ENCODE results near the gene GEN1. TPM values are rescaled to one million over a fixed set of nuclear protein-coding genes. Genes with fewer than 3 reads are reported as not detected.

The GEN1 gene
- total and polyA plus RNA-seq, 2 of the 4 experiments (the other 2 are of a cell fraction): 7.9 to 8.3 TPM

DNA sequence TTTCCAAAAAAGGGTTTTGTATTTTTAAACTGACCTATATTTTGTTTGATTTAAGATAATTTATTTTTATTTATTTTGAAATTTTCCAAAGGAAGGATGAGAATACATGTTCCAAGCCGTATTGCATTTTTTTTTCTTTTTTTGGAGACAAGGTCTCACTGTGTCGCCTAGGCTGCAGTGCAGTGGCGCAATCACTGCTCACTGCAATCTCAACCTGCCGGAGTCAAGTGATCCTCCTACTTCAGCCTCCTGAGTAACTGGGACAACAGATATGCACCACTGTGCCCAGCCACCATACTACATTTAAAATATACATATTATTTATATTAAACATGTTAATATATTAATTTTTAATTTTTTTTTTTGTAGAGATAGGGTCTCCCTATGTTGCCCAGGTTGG lies 15.0 kb downstream of the GEN1 start:
- DNase-seq (no peak), ATAC-seq (ENCODE audit: low read depth) (no peak)
- no peak overlapping the region for H2AK9ac ChIP-seq (replicated peaks; ENCODE audit: low read depth, low read length, poor library complexity)
- H3K4me2 ChIP-seq (ENCODE audit: low read depth, low read length): no peak overlapping the region
- H3K9me1 ChIP-seq (ENCODE audit: insufficient read depth, low read length): no peaks in the 10 kb centered on the region; the same call in 1 of the 2 replicates
- no peak overlapping the region for H3K14ac ChIP-seq (replicated peaks; ENCODE audit: low read depth, low read length)
- no peak overlapping the region for H3K23ac ChIP-seq (ENCODE audit: low read depth, low read length)
- H3K27ac ChIP-seq (ENCODE audit: insufficient read depth, low read length): no peak overlapping the region
- TF ChIP-seq, protein P1, sequence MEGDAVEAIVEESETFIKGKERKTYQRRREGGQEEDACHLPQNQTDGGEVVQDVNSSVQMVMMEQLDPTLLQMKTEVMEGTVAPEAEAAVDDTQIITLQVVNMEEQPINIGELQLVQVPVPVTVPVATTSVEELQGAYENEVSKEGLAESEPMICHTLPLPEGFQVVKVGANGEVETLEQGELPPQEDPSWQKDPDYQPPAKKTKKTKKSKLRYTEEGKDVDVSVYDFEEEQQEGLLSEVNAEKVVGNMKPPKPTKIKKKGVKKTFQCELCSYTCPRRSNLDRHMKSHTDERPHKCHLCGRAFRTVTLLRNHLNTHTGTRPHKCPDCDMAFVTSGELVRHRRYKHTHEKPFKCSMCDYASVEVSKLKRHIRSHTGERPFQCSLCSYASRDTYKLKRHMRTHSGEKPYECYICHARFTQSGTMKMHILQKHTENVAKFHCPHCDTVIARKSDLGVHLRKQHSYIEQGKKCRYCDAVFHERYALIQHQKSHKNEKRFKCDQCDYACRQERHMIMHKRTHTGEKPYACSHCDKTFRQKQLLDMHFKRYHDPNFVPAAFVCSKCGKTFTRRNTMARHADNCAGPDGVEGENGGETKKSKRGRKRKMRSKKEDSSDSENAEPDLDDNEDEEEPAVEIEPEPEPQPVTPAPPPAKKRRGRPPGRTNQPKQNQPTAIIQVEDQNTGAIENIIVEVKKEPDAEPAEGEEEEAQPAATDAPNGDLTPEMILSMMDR (conservative IDR thresholded peaks at IDR 0.05; ENCODE audit: low read depth, low read length): no peak
- TF ChIP-seq POLR2A (IDR thresholded peaks at IDR 0.05; ENCODE audit: low read depth, low read length): no peak
- TF ChIP-seq RCOR1 (IDR thresholded peaks at IDR 0.05; ENCODE audit: insufficient replicate concordance, low read length): no peak
- no peak for TF ChIP-seq MAZ (IDR thresholded peaks at IDR 0.05; ENCODE audit: borderline replicate concordance, low read depth, low read length)
- TF ChIP-seq MXI1 (IDR thresholded peaks at IDR 0.05; ENCODE audit: borderline replicate concordance, low read depth, low read length): no peak
- no peak for TF ChIP-seq BHLHE40 (IDR thresholded peaks at IDR 0.05; ENCODE audit: low read depth, low read length)
- no peak for TF ChIP-seq FOS (IDR thresholded peaks at IDR 0.05; ENCODE audit: low read depth, low read length)
- TF ChIP-seq CEBPB (IDR thresholded peaks at IDR 0.05; ENCODE audit: low read depth, low read length): no peak
- TF ChIP-seq MAFK (IDR thresholded peaks at IDR 0.05; ENCODE audit: low read depth, low read length): no peak
- no peak overlapping the region for H2BK15ac ChIP-seq (ENCODE audit: low read depth, low read length)
- H3K4me3 ChIP-seq (ENCODE audit: insufficient read depth, low read depth, low read length): no peak overlapping the region
- CTCF ChIA-PET: no interaction called here
- H2BK20ac ChIP-seq (ENCODE audit: low read depth, low read length): no peak overlapping the region
- no peak overlapping the region for H2BK5ac ChIP-seq (ENCODE audit: low read depth, low read length, poor library complexity, severe bottlenecking)
- no peak overlapping the region for H2BK120ac ChIP-seq (ENCODE audit: low read depth, low read length)
- no peaks in the 10 kb centered on the region for H3K4me1 ChIP-seq (ENCODE audit: control insufficient read depth, insufficient read depth, low read length)
- no peaks in the 10 kb centered on the region for H3K9me3 ChIP-seq (ENCODE audit: control insufficient read depth, insufficient read depth, low read length)
- dilution Hi-C loops (cut with HindIII; ENCODE audit: low sequenced_read_pairs, unreplicated experiment) (no loop called here), in situ Hi-C loops (cut with MboI; ENCODE audit: low sequenced_read_pairs) (no loop called here), intact Hi-C loops (cut with micrococcal nuclease) (no loop called here)
- H4K5ac ChIP-seq (ENCODE audit: low read depth, low read length): no peak overlapping the region
- no peaks in the 10 kb centered on the region for H3K27me3 ChIP-seq (ENCODE audit: control insufficient read depth, insufficient read depth, low read length)
- H4K20me1 ChIP-seq (ENCODE audit: insufficient read depth, low read length): no peaks in the 10 kb centered on the region
- no peak overlapping the region for H3K18ac ChIP-seq (ENCODE audit: low read depth, low read length)
- H3K56ac ChIP-seq (ENCODE audit: extremely low read depth, insufficient read depth, low read length): no peak overlapping the region
- no peak overlapping the region for H4K91ac ChIP-seq (ENCODE audit: insufficient read depth, low read depth, low read length)
- H2AK5ac ChIP-seq (ENCODE audit: low read depth, low read length): no peak overlapping the region
- no peak overlapping the region for H2AFZ ChIP-seq (replicated peaks; ENCODE audit: low read length, poor library complexity)
- no peak overlapping the region for H3K9ac ChIP-seq (ENCODE audit: low read depth, low read length)
- POLR2A ChIA-PET (ENCODE audit: unreplicated experiment): no interaction called here
- H3K79me1 ChIP-seq (ENCODE audit: low read depth in 1 of 2, low read length in 2 of 2): peaks cover 0 to 6% of the 10 kb centered on the region in 2 experiments; a peak in 2 of 4 replicates
- BruUV-seq (replicated peaks): no TSS peak
- no peak overlapping the region for H3K4ac ChIP-seq (ENCODE audit: low read depth, low read length)
- H4K8ac ChIP-seq (ENCODE audit: low read depth in 2 of 2, low read length in 2 of 2): no peak overlapping the region
- WGBS, 2 experiments (ENCODE audit: extremely low coverage in 2 of 2, insufficient read length in 1 of 2): no CpG with 5 or more reads among the region's 4 CpGs
- H3K36me3 ChIP-seq (ENCODE audit: control insufficient read depth, insufficient read depth, low read length): peaks cover 4% of the 10 kb centered on the region; the same call in 1 of the 2 replicates
